A673 (cell line): ENCODE measurements around the gene SLC13A5. TPM values are rescaled to one million over a fixed set of nuclear protein-coding genes. Genes with fewer than 3 reads are reported as not detected.

Source experiments
- BruUV-seq: library from RNA; stranded (reverse); fragments of 400-500 nt; replicated peaks from 2 replicates; lab custom pipeline; 2021; lab: Mats Ljungman, UMichigan
- CTCF ChIA-PET: fragments of 300-600 bp; sonication (Branson Sonifier 250); formaldehyde crosslinking; loops from one replicate; lab custom pipeline; 2022; ENCODE audit warnings: antibody characterized with exemption; lab: Charles Lee
- POLR2A ChIA-PET: fragments of 300-600 bp; sonication (Branson Sonifier 250); formaldehyde crosslinking; loops from one replicate; lab custom pipeline; 2022; ENCODE audit warnings: antibody characterized with exemption; ENCODE audit not compliant: low non-redundant PET; lab: Charles Lee
- DNase-seq: peaks from one replicate; pipeline ENCODE4 v3.0.0-alpha.2; 2015; ENCODE audit warnings: low spot score
- H3K27ac ChIP-seq: fragments of 200-600 bp; sonication (generic); 2 replicates; pipeline ENCODE4 v1.5.1; 2016; ENCODE audit warnings: mixed run types, low read depth, mild to moderate bottlenecking, mixed read lengths, antibody characterized with exemption, low read length; ENCODE audit not compliant: poor library complexity, severe bottlenecking
- H3K27me3 ChIP-seq: fragments of 200-600 bp; sonication (generic); replicated peaks from 2 replicates; pipeline ENCODE4 v1.6.1; 2017; ENCODE audit warnings: mixed run types, low read depth, mild to moderate bottlenecking, mixed read lengths, antibody characterized with exemption, low read length; ENCODE audit not compliant: insufficient read depth, poor library complexity
- H3K36me3 ChIP-seq: fragments of 200-600 bp; sonication (generic); 2 replicates; pipeline ENCODE4 v1.6.1; 2016; ENCODE audit warnings: mixed run types, mild to moderate bottlenecking, mixed read lengths, antibody characterized with exemption, low read length; ENCODE audit not compliant: insufficient read depth, poor library complexity, severe bottlenecking
- H3K4me1 ChIP-seq: fragments of 200-600 bp; sonication (generic); 2 replicates; pipeline ENCODE4 v1.6.1; 2017; ENCODE audit warnings: mixed run types, mild to moderate bottlenecking, mixed read lengths, antibody characterized with exemption, low read length; ENCODE audit not compliant: insufficient read depth, poor library complexity, severe bottlenecking
- H3K4me3 ChIP-seq: fragments of 200-600 bp; sonication (generic); 2 replicates; pipeline ENCODE4 v1.5.1; 2016; ENCODE audit warnings: low read depth, mixed run types, mild to moderate bottlenecking, mixed read lengths, low read length; ENCODE audit not compliant: poor library complexity, severe bottlenecking
- H3K9me3 ChIP-seq: fragments of 200-600 bp; sonication (generic); 2 replicates; pipeline ENCODE4 v1.6.1; 2016; ENCODE audit warnings: mixed run types, low read depth, mild to moderate bottlenecking, mixed read lengths, antibody characterized with exemption, low read length; ENCODE audit not compliant: poor library complexity, severe bottlenecking
- CTCF ChIP-seq: fragments of 300-800, 200-600 bp; sonication (generic); conservative IDR thresholded peaks from 2 replicates; pipeline ENCODE4 v1.5.1; 2017; ENCODE audit warnings: low read depth, mild to moderate bottlenecking, antibody characterized with exemption, low read length, moderate library complexity, mixed read lengths
- EZH2 ChIP-seq: fragments of 200-600 bp; sonication (generic); IDR thresholded peaks from 2 replicates; pipeline ENCODE4 v1.6.1; 2017; ENCODE audit warnings: borderline replicate concordance, low read depth, mild to moderate bottlenecking, mixed read lengths, antibody characterized with exemption, low read length; ENCODE audit not compliant: poor library complexity, severe bottlenecking
- intact Hi-C: fragments of 100-400 bp; cut with micrococcal nuclease; formaldehyde crosslinking; loops from one replicate; pipeline ENCODE4 v1.10.0; 2022; ENCODE audit not compliant: unreplicated experiment
- total RNA-seq: library from RNA; stranded (reverse); gene quantifications from 2 replicates; pipeline ENCODE4 v1.2.3, GENCODE V29; 2021

SLC13A5 gene
- total RNA-seq, 1 experiment from 2014 or later: not detected

DNA sequence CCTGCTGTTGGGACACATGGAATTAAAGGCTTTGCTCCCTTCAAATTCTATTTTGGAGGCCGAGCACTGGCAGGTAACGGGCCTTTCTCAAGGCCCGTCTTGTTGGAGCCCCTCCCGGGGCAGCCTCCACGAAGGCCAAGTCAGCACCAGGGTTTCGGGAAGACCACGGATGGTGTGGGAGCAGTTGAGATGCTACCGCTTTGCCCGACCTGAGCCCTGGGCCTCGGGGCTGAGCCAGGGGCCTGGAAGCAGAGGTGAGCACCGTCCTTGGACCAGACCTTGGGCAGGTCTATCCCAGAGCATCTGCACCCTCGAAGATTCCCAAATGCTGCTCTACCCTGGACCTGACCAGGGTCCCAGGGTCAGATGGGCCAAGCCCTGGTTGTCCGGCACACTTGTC lies 38.6 kb downstream of the SLC13A5 start:
- ChIA-PET POLR2A (no interaction called here), CTCF (no interaction called here)
- Histone ChIP-seq H3K27ac (no peak overlapping the region), H3K27me3 (peaks cover 13% of the 10 kb centered on the region), H3K9me3 (no peaks in the 10 kb centered on the region), H3K4me3 (no peak overlapping the region), H3K4me1 (no peaks in the 10 kb centered on the region), H3K36me3 (no peaks in the 10 kb centered on the region)
- intact Hi-C loops: no loop called here
- TF ChIP-seq EZH2: no peak
- no peak for TF ChIP-seq CTCF
- DNase-seq: no peak
- BruUV-seq: no TSS peak

DNA sequence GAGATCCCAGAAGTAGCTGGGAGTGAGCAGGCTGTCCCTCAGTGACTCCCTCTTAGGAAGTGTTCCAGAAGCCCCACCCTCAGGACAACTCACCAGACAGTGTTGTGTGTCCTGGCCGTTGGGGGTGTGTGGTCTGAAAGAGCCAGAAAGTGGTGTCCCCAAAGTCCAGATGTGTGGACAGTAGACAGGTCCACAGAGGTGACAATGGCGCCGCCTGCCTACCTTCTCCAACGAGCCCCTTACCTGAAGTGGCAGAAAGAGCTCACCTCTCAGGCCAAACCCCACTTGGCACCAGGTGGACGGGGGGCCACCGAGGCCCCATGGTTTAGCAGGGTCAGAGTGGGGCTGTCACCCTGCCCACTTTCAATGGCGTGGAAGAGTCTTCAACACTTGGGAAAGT lies 41.7 kb downstream of the SLC13A5 start:
- no peak overlapping the region for H3K4me3 ChIP-seq
- H3K9me3 ChIP-seq: no peaks in the 10 kb centered on the region
- CTCF ChIA-PET: no interaction called here
- intact Hi-C loops: no loop called here
- TF ChIP-seq EZH2 (no peak), CTCF (no peak)
- H3K27me3 ChIP-seq: peaks cover 26% of the 10 kb centered on the region
- POLR2A ChIA-PET: no interaction called here
- no peaks in the 10 kb centered on the region for H3K36me3 ChIP-seq
- no TSS peak for BruUV-seq
- no peak for DNase-seq
- H3K4me1 ChIP-seq: no peaks in the 10 kb centered on the region
- H3K27ac ChIP-seq: no peak overlapping the region

DNA sequence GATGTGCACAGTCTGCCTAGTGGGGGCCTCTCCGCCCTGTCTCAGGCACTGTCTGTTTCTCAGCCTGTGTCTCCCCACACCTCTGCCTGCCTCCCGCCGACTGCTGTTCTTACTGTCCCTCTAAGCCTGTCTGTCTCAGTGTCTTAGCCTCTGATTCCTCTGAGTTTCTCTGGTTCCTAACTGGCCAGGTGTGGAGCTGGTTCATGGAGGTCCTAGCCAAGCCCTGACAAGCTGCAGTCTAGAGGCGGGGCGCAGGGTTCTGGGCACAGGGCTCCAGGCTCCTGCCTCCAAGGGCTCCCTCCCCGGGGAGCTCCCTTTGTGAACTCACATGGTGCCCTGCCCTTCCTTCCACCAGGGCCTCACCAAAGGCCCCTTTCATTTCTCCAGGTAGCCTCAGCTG lies 42.2 kb downstream of the SLC13A5 start:
- ChIA-PET CTCF (no interaction called here), POLR2A (no interaction called here)

More for the DNA sequence above, 42.2 kb downstream of the SLC13A5 start:
- H3K36me3 ChIP-seq: no peaks in the 10 kb centered on the region
- DNase-seq: no peak
- H3K27me3 ChIP-seq: peaks cover 26% of the 10 kb centered on the region
- intact Hi-C loops: no loop called here
- H3K9me3 ChIP-seq: no peaks in the 10 kb centered on the region
- H3K4me3 ChIP-seq: no peak overlapping the region
- TF ChIP-seq CTCF (no peak), EZH2 (no peak)
- no peak overlapping the region for H3K27ac ChIP-seq
- BruUV-seq: no TSS peak
- H3K4me1 ChIP-seq: no peaks in the 10 kb centered on the region
